Coronary artery (tissue), 2 donors: Measurements from ENCODE around the gene OR6V1.
A peak's percentile ranks its signal among the peaks of the same experiment; 100 is the strongest.

ENCODE experiments used
- DNase-seq: peaks from one replicate; pipeline ENCODE4 v3.0.0-alpha.2; 2017; ENCODE audit warnings: low spot score
- H3K27ac ChIP-seq, 2 donors: fragments of 200-600 bp; sonication (generic); one replicate each; pipeline ENCODE4 v1.5.1; 2016 to 2019
- H3K4me3 ChIP-seq: fragments of 200-600 bp; sonication (generic); 2 replicates; pipeline ENCODE4 v1.5.1; 2016; ENCODE audit warnings: mild to moderate bottlenecking, moderate library complexity
- CTCF ChIP-seq: fragments of 200-600 bp; sonication (generic); IDR thresholded peaks from one replicate; pipeline ENCODE4 v1.5.1; 2019; ENCODE audit warnings: antibody characterized with exemption

OR6V1 gene

GRCh38 chr7:143042159-143042789 is 9.9 kb upstream of the OR6V1 start:
- no peak overlapping the region for H3K27ac ChIP-seq
- DNase-seq = no peak
- TF ChIP-seq CTCF = no peak
- H3K4me3 ChIP-seq = no peak overlapping the region

- no peak for TF ChIP-seq CTCF
- no peak for DNase-seq
- Histone ChIP-seq H3K4me3 (no peak overlapping the region), H3K27ac (no peak overlapping the region)
Measured at GRCh38 chr7:143042790-143043271, 9.3 kb upstream of the OR6V1 start.

GRCh38 chr7:143043391-143043790 is 8.8 kb upstream of the OR6V1 start:
- no peak for TF ChIP-seq CTCF
- Histone ChIP-seq H3K4me3 (no peak overlapping the region), H3K27ac (no peak overlapping the region)
- no peak for DNase-seq

GRCh38 chr7:143046426-143046851 is 5.7 kb upstream of the OR6V1 start:
- TF ChIP-seq CTCF = no peak
- no peak overlapping the region for H3K27ac ChIP-seq
- no peak overlapping the region for H3K4me3 ChIP-seq
- no peak for DNase-seq

- no peak overlapping the region for H3K4me3 ChIP-seq
- no peak for TF ChIP-seq CTCF
- no peak for DNase-seq
- no peak overlapping the region for H3K27ac ChIP-seq
Measured at GRCh38 chr7:143047326-143047725, 4.8 kb upstream of the OR6V1 start.

- no peak for DNase-seq
- Histone ChIP-seq H3K27ac (peak overlapping the region in 1 of 2 donors; percentile 17), H3K4me3 (no peak overlapping the region)
- TF ChIP-seq CTCF = no peak
Measured at GRCh38 chr7:143048827-143049226, 3.3 kb upstream of the OR6V1 start.

- TF ChIP-seq CTCF = no peak
- Histone ChIP-seq H3K27ac (peak overlapping the region in 1 of 2 donors; percentile 17), H3K4me3 (no peak overlapping the region)
- no peak for DNase-seq
Measured at GRCh38 chr7:143049362-143049761, 2.8 kb upstream of the OR6V1 start.
